T-helper 17 cell (primary cell): Measurements from ENCODE around the gene IGF1R. TPM values are rescaled to one million over a fixed set of nuclear protein-coding genes. Genes with fewer than 3 reads are reported as not detected.

ENCODE experiments used
- ATAC-seq: fragments of 150-1000 bp; cut with Tn5 transposase; 2 replicates; pipeline ENCODE4 v1.10.0; 2021; ENCODE audit warnings: mild to moderate bottlenecking, moderate library complexity
- DNase-seq, 3 donors: peaks; one replicate each; pipeline versions ENCODE4 v3.0.0 to v3.0.0-alpha.2; 2020 to 2021
- H3K9me3 ChIP-seq: one replicate; pipeline ENCODE4 v1.7.0; 2013; ENCODE audit warnings: low read length, mild to moderate bottlenecking; ENCODE audit not compliant: control insufficient read depth, poor library complexity, severe bottlenecking
- H3K27ac Mint-ChIP-seq: one replicate; pipeline ENCODE4 v1.8.0; 2022; ENCODE audit warnings: mild to moderate bottlenecking, moderate library complexity, mixed read lengths
- H3K27me3 Mint-ChIP-seq: one replicate; pipeline ENCODE4 v1.8.0; 2022; ENCODE audit warnings: mixed read lengths
- H3K36me3 Mint-ChIP-seq: one replicate; pipeline ENCODE4 v1.8.0; 2022; ENCODE audit warnings: low read depth, mixed read lengths
- H3K4me1 Mint-ChIP-seq: one replicate; pipeline ENCODE4 v1.8.0; 2022; ENCODE audit warnings: mild to moderate bottlenecking, mixed read lengths
- H3K4me3 Mint-ChIP-seq: one replicate; pipeline ENCODE4 v1.8.0; 2022; ENCODE audit warnings: mild to moderate bottlenecking, moderate library complexity, mixed read lengths
- total RNA-seq, 4 donors: library from RNA in 2 of 4; stranded (reverse) in 2 of 4; gene quantifications; one replicate each; pipeline ENCODE4 v1.2.3 and lab custom pipeline; 2022 to 2026

Gene IGF1R
- total RNA-seq, 2 donors from 2014 or later: 13.7 to 27.1 TPM

DNA sequence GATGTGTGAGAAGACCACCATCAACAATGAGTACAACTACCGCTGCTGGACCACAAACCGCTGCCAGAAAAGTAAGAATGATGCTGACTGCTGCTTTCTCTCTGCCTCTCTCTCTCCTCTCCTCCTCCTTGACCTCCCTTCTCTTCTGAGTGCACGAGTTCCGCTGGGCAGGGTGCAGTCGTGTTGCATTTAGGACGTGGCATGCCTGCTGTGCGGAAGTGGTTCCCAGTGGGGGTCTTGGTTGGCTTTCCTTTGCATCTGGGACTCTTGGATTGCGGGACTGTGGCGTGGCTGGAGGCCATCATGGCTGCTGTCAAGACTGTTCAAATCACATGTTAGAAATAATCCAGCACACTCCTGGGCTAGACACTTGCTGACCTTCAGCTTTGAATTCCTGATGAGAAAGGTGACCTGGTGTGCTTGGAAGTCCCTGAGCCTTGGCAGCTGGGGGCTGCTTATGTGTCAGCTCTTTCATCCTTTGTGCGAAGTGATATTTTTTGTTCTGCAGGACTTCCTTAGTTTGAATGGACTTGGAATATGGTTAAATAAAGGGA, 59.8 kb downstream of the IGF1R start:
- H3K9me3 ChIP-seq: no peaks in the 10 kb centered on the region
- ATAC-seq (no peak), DNase-seq (no peak)
- Mint-ChIP-seq H3K4me1 (peaks cover 5% of the 10 kb centered on the region), H3K36me3 (no peaks in the 10 kb centered on the region), H3K4me3 (no peak overlapping the region), H3K27me3 (no peaks in the 10 kb centered on the region), H3K27ac (peak overlapping the region; percentile 8)

- DNase-seq (no peak), ATAC-seq (no peak)
- H3K4me3 Mint-ChIP-seq: no peak overlapping the region
- no peaks in the 10 kb centered on the region for H3K36me3 Mint-ChIP-seq
- H3K27me3 Mint-ChIP-seq: no peaks in the 10 kb centered on the region
- H3K9me3 ChIP-seq: no peaks in the 10 kb centered on the region
- peaks cover 22% of the 10 kb centered on the region for H3K4me1 Mint-ChIP-seq
- no peak overlapping the region for H3K27ac Mint-ChIP-seq
These were observed 63.5 kb downstream of the IGF1R start for GRCh38 chr15:98711810-98712209.

DNA sequence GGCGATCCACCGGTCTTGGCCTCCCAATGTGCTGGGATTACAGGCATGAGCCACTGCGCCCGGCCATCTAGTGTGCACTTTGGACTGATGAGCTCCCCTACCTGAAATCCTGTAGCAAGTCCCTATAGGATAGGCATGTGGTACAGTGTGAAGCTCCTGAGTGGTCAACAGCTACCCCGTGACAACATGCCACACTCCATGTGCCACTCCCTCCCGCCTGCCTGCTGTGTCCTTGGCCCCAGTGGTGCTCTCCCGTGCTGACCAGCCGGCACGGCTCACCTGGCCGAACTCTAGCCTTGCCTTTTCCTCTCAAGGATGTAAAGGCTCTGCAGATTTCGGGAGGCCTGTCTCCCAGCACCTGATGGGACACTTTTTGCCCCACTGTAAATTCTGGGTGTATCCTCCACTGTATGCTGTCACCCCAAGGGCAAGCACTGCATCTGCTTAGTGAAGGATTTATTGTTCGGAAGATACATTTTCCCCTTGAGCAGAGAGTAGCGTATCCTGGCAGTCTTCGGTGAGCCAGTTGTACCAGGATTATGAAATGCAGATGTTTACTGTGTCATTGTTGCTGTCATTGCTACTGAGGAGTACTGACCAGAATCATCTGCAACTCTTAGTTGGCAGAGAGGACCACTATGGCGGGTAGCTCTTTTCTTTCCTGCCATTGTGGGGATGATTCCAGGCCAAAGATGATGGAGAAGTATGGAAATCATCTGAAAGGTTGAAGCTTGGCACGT, 64.7 kb downstream of the IGF1R start:
- H3K9me3 ChIP-seq: no peaks in the 10 kb centered on the region
- Mint-ChIP-seq H3K36me3 (no peaks in the 10 kb centered on the region), H3K4me3 (no peak overlapping the region), H3K4me1 (peaks cover 24% of the 10 kb centered on the region), H3K27ac (peak overlapping the region; percentile 77), H3K27me3 (peaks cover 3% of the 10 kb centered on the region)
- ATAC-seq (peak; percentile 13), DNase-seq (no peak)

- peaks cover 8% of the 10 kb centered on the region for H3K27me3 Mint-ChIP-seq
- H3K4me3 Mint-ChIP-seq: peak overlapping the region; percentile 28
- ATAC-seq (peak; percentile 89), DNase-seq (no peak)
- no peaks in the 10 kb centered on the region for H3K9me3 ChIP-seq
- peaks cover 26% of the 10 kb centered on the region for H3K4me1 Mint-ChIP-seq
- H3K27ac Mint-ChIP-seq: peak overlapping the region; percentile 77
- H3K36me3 Mint-ChIP-seq: no peaks in the 10 kb centered on the region
These were observed 65.3 kb downstream of the IGF1R start for GRCh38 chr15:98713585-98714001.

GRCh38 chr15:98714922-98715321, 66.6 kb downstream of the IGF1R start:
- Mint-ChIP-seq H3K36me3 (no peaks in the 10 kb centered on the region), H3K27ac (peak overlapping the region; percentile 77), H3K4me1 (peaks cover 30% of the 10 kb centered on the region), H3K4me3 (no peak overlapping the region), H3K27me3 (peaks cover 8% of the 10 kb centered on the region)
- H3K9me3 ChIP-seq: no peaks in the 10 kb centered on the region
- no peak for ATAC-seq
- DNase-seq: no peak

DNA sequence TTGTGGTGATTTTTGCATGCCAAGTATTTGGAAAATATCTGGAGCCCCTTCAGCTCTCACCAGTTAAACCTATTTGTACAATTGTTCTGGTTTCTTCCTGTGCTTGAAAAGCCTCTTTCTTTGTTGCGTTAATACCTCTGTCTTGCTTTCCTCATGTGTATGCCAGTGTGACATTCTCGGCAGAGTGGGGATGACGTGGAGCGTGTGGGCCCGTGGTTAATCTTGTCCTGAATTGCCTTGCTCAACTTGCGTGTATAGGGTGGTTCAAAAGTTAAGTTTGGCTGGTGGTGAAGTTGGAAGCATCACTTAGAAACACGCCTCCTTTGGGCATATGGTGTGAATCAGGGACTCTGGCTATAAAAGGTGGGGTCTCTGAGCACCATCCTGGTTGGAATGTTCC, 67.1 kb downstream of the IGF1R start:
- H3K4me1 Mint-ChIP-seq: peaks cover 34% of the 10 kb centered on the region
- H3K9me3 ChIP-seq: no peaks in the 10 kb centered on the region
- ATAC-seq (no peak), DNase-seq (no peak)
- peaks cover 8% of the 10 kb centered on the region for H3K27me3 Mint-ChIP-seq
- no peak overlapping the region for H3K4me3 Mint-ChIP-seq
- H3K27ac Mint-ChIP-seq: peak overlapping the region; percentile 77
- H3K36me3 Mint-ChIP-seq: no peaks in the 10 kb centered on the region

DNA sequence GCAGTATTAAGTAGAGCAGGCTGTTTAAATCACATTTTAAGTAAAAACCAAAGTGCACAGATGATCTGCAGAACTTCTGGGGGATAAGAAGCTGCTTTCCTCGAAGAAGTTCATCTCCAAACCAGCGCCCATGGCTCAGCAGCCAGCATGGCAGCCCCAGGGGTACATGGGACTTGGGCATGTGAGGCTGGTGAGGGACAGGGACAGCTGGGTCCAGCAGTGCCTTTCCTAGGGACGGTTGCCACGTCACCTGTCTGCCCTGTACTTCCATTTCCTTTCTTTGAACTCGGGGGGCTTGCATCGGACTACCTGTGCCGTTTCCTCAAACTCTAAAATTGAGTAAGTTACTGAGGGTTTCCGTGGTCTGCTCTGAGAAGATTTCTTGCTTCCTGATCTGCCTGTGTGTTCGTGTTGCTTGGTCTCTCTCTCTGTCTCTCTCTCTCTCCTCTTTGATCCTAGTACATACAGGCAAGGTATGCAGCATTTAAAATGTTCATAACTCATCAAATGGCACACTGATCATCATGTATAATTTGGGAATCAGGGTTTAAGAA, 67.6 kb downstream of the IGF1R start:
- Mint-ChIP-seq H3K27me3 (peaks cover 9% of the 10 kb centered on the region), H3K36me3 (no peaks in the 10 kb centered on the region), H3K27ac (peak overlapping the region; percentile 30), H3K4me1 (peaks cover 36% of the 10 kb centered on the region), H3K4me3 (peak overlapping the region; percentile 3)
- no peak for DNase-seq
- H3K9me3 ChIP-seq: no peaks in the 10 kb centered on the region
- no peak for ATAC-seq

- Mint-ChIP-seq H3K36me3 (no peaks in the 10 kb centered on the region), H3K4me1 (peaks cover 39% of the 10 kb centered on the region), H3K4me3 (no peak overlapping the region), H3K27me3 (peaks cover 13% of the 10 kb centered on the region), H3K27ac (no peak overlapping the region)
- ATAC-seq: no peak
- no peak for DNase-seq
- H3K9me3 ChIP-seq: no peaks in the 10 kb centered on the region
These were observed 69.0 kb downstream of the IGF1R start for GRCh38 chr15:98717371-98717770.

DNA sequence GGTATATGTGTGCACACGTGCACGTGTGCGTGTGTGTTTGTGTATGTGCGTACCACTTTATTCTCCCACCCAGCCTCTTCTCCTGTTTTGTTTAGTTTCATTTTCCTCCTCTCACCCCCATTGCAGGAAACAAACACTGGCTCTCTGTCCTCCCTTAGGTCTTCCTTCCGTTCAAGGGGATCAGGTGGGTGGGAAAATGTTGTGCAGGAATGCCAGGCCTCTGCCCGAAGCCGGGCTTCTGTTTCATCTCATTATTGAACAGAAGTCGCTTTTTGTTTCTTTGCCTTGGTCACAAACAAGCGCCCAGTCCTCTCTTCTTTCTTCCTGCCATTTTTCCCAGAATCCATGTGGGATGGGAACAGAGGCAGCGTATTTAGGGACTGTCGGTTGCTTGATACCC, 69.6 kb downstream of the IGF1R start:
- no peaks in the 10 kb centered on the region for H3K9me3 ChIP-seq
- H3K27me3 Mint-ChIP-seq: peaks cover 13% of the 10 kb centered on the region
- peak overlapping the region; percentile 45 for H3K27ac Mint-ChIP-seq
- H3K36me3 Mint-ChIP-seq: no peaks in the 10 kb centered on the region
- DNase-seq (no peak), ATAC-seq (no peak)
- H3K4me3 Mint-ChIP-seq: no peak overlapping the region
- H3K4me1 Mint-ChIP-seq: peaks cover 39% of the 10 kb centered on the region

DNA sequence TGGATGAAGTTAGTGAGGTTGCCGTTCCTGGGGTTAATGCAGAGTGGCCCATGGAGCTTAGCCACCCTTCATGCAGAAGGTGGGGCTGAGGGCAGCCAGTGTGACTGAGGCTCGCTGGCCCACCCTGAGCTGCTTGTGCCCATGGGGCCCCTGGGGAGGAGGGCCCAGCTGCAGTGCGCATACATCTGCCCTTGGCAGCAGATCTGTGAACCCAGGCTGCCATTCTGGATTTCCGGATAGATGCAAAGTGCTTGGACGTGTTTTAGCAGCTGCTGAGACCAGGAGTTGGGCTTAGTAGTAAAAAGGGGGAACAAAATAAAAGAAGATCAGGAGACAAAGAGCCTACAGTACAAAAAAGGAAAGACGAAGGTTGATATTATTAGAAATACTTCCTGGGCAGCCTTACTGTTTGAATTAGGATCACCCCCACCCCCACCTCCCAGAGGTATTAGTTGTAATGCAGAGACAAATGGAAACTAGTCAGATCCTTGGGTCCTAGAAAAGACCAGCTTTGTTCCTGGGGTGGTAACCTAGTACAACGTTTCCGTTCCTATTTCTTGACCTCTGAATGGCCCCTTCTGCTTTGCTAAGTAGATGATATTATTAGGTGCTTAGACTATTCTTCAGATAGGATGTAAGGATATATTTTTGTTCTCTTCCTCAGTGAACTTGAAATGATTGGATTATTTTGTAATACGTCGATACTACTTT, 70.2 kb downstream of the IGF1R start:
- DNase-seq: no peak
- Mint-ChIP-seq H3K4me3 (no peak overlapping the region), H3K27ac (peak overlapping the region; percentile 45), H3K36me3 (no peaks in the 10 kb centered on the region), H3K27me3 (peaks cover 18% of the 10 kb centered on the region), H3K4me1 (peaks cover 36% of the 10 kb centered on the region)
- ATAC-seq: no peak
- H3K9me3 ChIP-seq: no peaks in the 10 kb centered on the region

DNA sequence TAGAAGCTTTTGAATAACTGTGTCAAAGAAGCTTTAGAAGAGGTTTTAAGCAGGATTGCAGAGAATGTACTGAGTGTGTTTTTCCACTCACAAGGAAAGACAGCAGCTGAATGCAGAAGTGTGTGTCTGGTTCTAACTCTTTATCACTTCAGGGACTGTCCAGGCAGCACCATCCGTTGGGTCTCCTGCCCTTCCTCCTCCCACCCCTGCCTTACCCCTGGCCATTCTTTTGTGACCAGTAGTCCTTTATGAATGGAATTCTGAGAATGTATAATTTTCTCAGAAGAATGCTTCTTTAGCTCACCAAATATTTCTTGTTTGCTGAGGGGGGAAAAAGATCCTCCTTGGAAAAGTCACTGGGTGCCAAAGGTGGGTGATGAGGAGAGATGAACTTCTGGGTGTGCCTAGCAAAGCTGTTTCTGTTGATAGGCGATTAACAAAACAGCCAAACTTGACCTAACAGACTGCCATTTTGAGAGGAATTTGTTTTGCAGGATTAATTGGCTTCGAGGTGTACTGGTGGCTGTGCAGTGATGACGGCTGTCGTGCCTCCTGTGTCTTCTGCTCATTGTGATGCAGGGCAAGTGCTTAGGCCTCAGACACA, 70.9 kb downstream of the IGF1R start:
- Mint-ChIP-seq H3K4me1 (peaks cover 36% of the 10 kb centered on the region), H3K36me3 (no peaks in the 10 kb centered on the region), H3K27me3 (peaks cover 19% of the 10 kb centered on the region), H3K27ac (no peak overlapping the region), H3K4me3 (no peak overlapping the region)
- H3K9me3 ChIP-seq: no peaks in the 10 kb centered on the region
- DNase-seq (no peak), ATAC-seq (no peak)

DNA sequence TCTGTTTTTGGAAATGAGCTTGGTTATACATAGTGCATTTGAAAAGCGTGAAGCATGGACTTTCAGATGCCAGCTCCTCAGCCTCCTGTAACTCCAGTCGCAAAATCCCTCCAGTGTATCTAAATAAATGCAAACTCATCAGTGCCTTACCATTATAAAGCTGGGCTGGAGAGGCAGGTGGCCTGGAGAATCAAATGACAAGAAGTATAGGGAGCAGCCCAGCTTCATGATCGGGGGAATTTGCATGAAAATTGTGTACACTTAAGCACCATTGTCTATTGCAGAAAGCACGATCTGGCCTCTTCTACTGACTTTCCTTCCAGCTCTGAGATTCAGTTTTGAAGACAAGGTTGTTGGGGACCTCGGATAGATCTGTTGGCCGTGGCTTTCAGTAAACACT, 71.7 kb downstream of the IGF1R start:
- DNase-seq: no peak
- no peaks in the 10 kb centered on the region for H3K9me3 ChIP-seq
- no peak overlapping the region for H3K4me3 Mint-ChIP-seq
- ATAC-seq: no peak
- no peak overlapping the region for H3K27ac Mint-ChIP-seq
- peaks cover 33% of the 10 kb centered on the region for H3K4me1 Mint-ChIP-seq
- peaks cover 19% of the 10 kb centered on the region for H3K27me3 Mint-ChIP-seq
- H3K36me3 Mint-ChIP-seq: no peaks in the 10 kb centered on the region
